ENCODE data around the gene CRABP2. TPM values are rescaled to one million over a fixed set of nuclear protein-coding genes. Genes with fewer than 3 reads are reported as not detected.

CRABP2 gene
- total and polyA plus RNA-seq, 2 donors (not counting 3 experiments of a cell fraction or from before 2014, with no cell fraction given), result 0.32 to 1.0 TPM

GRCh38 chr1:156655151-156655903 is 50.1 kb downstream of the CRABP2 start:
- Histone ChIP-seq H3K9me1 (replicated peaks; ENCODE audit: control insufficient read depth, extremely low read depth, insufficient read depth, low read length) (no peaks in the 10 kb centered on the region), H3K36me3 (ENCODE audit: control insufficient read depth in 2 of 2, extremely low read depth in 1 of 2, insufficient read depth in 2 of 2, low read length in 2 of 2) (no peaks in the 10 kb centered on the region), H3K9me3 (replicated peaks; ENCODE audit: control insufficient read depth, insufficient read depth, low read length) (no peaks in the 10 kb centered on the region), H3K4me3 (replicated peaks in 1 of 3; ENCODE audit: insufficient read depth in 1 of 3, low read depth in 1 of 3, low read length in 3 of 3) (no peak overlapping the region), H4K20me1 (replicated peaks; ENCODE audit: control insufficient read depth, extremely low read depth, insufficient read depth, low read length) (no peaks in the 10 kb centered on the region), H3K4me1 (ENCODE audit: control insufficient read depth, extremely low read depth, insufficient read depth, low read length) (peaks cover 21% of the 10 kb centered on the region), H2AFZ (ENCODE audit: low read depth, low read length) (no peak overlapping the region), H3K9ac (replicated peaks; ENCODE audit: extremely low read depth, insufficient read depth, low read length) (no peak overlapping the region), H3K4me2 (ENCODE audit: insufficient read depth, low read length) (no peak overlapping the region), H3K27me3 (ENCODE audit: control insufficient read depth in 2 of 2, insufficient read depth in 2 of 2, low read length in 2 of 2) (peaks cover 3 to 9% of the 10 kb centered on the region in 2 experiments), H3K79me2 (ENCODE audit: control insufficient read depth, insufficient read depth, low read length) (no peaks in the 10 kb centered on the region), H3K27ac (ENCODE audit: insufficient read depth, low read depth, low read length) (no peak overlapping the region)
- dilution Hi-C loops (cut with MboI; ENCODE audit: extremely low pct_ligation_motif_present, low sequenced_read_pairs), result no loop called here
- FAIRE-seq (no peak), DNase-seq (ENCODE audit: low read depth, low spot score) (no peak)
- TF ChIP-seq MYC (IDR thresholded peaks at IDR 0.05; ENCODE audit: low read depth, low read length), result no peak
- TF ChIP-seq GATA2 (IDR thresholded peaks at IDR 0.05; ENCODE audit: insufficient read depth, insufficient read length, low read depth, low read length), result no peak
- TF ChIP-seq, protein P1, sequence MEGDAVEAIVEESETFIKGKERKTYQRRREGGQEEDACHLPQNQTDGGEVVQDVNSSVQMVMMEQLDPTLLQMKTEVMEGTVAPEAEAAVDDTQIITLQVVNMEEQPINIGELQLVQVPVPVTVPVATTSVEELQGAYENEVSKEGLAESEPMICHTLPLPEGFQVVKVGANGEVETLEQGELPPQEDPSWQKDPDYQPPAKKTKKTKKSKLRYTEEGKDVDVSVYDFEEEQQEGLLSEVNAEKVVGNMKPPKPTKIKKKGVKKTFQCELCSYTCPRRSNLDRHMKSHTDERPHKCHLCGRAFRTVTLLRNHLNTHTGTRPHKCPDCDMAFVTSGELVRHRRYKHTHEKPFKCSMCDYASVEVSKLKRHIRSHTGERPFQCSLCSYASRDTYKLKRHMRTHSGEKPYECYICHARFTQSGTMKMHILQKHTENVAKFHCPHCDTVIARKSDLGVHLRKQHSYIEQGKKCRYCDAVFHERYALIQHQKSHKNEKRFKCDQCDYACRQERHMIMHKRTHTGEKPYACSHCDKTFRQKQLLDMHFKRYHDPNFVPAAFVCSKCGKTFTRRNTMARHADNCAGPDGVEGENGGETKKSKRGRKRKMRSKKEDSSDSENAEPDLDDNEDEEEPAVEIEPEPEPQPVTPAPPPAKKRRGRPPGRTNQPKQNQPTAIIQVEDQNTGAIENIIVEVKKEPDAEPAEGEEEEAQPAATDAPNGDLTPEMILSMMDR (IDR thresholded peaks at IDR 0.05; ENCODE audit: extremely low read depth in 1 of 2, insufficient read depth in 1 of 2, low read depth in 1 of 2, low read length in 2 of 2), result no peak
- TF ChIP-seq EZH2 (IDR thresholded peaks at IDR 0.05; ENCODE audit: borderline replicate concordance, low read depth, low read length, severe bottlenecking), result no peak
- TF ChIP-seq POLR2AphosphoS5 (IDR thresholded peaks at IDR 0.05; ENCODE audit: insufficient read depth, low read depth, low read length), result no peak
- no peak for TF ChIP-seq POLR2A (IDR thresholded peaks at IDR 0.05; ENCODE audit: low read depth, low read length)
- TF ChIP-seq JUN (IDR thresholded peaks at IDR 0.05; ENCODE audit: borderline replicate concordance, insufficient read depth, insufficient read length, low read depth), result no peak
- TF ChIP-seq, protein P2, sequence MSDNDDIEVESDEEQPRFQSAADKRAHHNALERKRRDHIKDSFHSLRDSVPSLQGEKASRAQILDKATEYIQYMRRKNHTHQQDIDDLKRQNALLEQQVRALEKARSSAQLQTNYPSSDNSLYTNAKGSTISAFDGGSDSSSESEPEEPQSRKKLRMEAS (IDR thresholded peaks at IDR 0.05; ENCODE audit: insufficient read depth, insufficient read length), result no peak
- no peak for TF ChIP-seq FOS (IDR thresholded peaks at IDR 0.05; ENCODE audit: borderline replicate concordance, insufficient read depth, low read length)
- ChIA-PET POLR2A (no interaction called here), CTCF (interaction anchor here (1.0 to 8.7 kb wide), 5 partner anchors 10 to 33 kb away, joined by 3 to 237 read pairs (median 6); partner anchors contain the start of gene HAPLN2)
- BruUV-seq (replicated peaks), result no TSS peak
- intact Hi-C loops (cut with micrococcal nuclease), result no loop called here

Measured in endothelial cell of umbilical vein (primary cell).